Measurements from ENCODE around the gene PKDCC. TPM values are rescaled to one million over a fixed set of nuclear protein-coding genes. Genes with fewer than 3 reads are reported as not detected.
A peak's percentile ranks its signal among the peaks of the same experiment; 100 is the strongest.

PKDCC gene
- total RNA-seq, 1 donor from 2014 or later = 8.5 TPM

- DNase-seq (ENCODE audit: low read depth) = no peak
- TF ChIP-seq CTCF (IDR thresholded peaks at IDR 0.05; ENCODE audit: insufficient read depth, low read length, poor library complexity, severe bottlenecking) = peak; percentile 60
- Histone ChIP-seq H3K4me3 (ENCODE audit: low read depth, low read length) (no peak overlapping the region), H3K27me3 (ENCODE audit: control insufficient read depth, insufficient read depth, low read length) (no peaks in the 10 kb centered on the region), H3K36me3 (ENCODE audit: control insufficient read depth, insufficient read depth, low read length) (no peaks in the 10 kb centered on the region)
Observed at GRCh38 chr2:42086500-42086953, 38.7 kb downstream of the PKDCC start.

- TF ChIP-seq CTCF (IDR thresholded peaks at IDR 0.05; ENCODE audit: insufficient read depth, low read length, poor library complexity, severe bottlenecking) = no peak
- Histone ChIP-seq H3K27me3 (ENCODE audit: control insufficient read depth, insufficient read depth, low read length) (no peaks in the 10 kb centered on the region), H3K36me3 (ENCODE audit: control insufficient read depth, insufficient read depth, low read length) (no peaks in the 10 kb centered on the region), H3K4me3 (ENCODE audit: low read depth, low read length) (no peak overlapping the region)
- DNase-seq (ENCODE audit: low read depth) = no peak
Observed at GRCh38 chr2:42087137-42087856, 39.5 kb downstream of the PKDCC start.

GRCh38 chr2:42087857-42088195 is 40.0 kb downstream of the PKDCC start:
- Histone ChIP-seq H3K36me3 (ENCODE audit: control insufficient read depth, insufficient read depth, low read length) (no peaks in the 10 kb centered on the region), H3K4me3 (ENCODE audit: low read depth, low read length) (no peak overlapping the region), H3K27me3 (ENCODE audit: control insufficient read depth, insufficient read depth, low read length) (no peaks in the 10 kb centered on the region)
- no peak for TF ChIP-seq CTCF (IDR thresholded peaks at IDR 0.05; ENCODE audit: insufficient read depth, low read length, poor library complexity, severe bottlenecking)
- DNase-seq (ENCODE audit: low read depth) = no peak

GRCh38 chr2:42089340-42089925 is 41.6 kb downstream of the PKDCC start:
- DNase-seq (ENCODE audit: low read depth) = no peak
- Histone ChIP-seq H3K36me3 (ENCODE audit: control insufficient read depth, insufficient read depth, low read length) (no peaks in the 10 kb centered on the region), H3K4me3 (ENCODE audit: low read depth, low read length) (no peak overlapping the region), H3K27me3 (ENCODE audit: control insufficient read depth, insufficient read depth, low read length) (no peaks in the 10 kb centered on the region)
- TF ChIP-seq CTCF (IDR thresholded peaks at IDR 0.05; ENCODE audit: insufficient read depth, low read length, poor library complexity, severe bottlenecking) = peak; percentile 63

- H3K36me3 ChIP-seq (ENCODE audit: control insufficient read depth, insufficient read depth, low read length) = no peaks in the 10 kb centered on the region
- no peak overlapping the region for H3K4me3 ChIP-seq (ENCODE audit: low read depth, low read length)
- DNase-seq (ENCODE audit: low read depth) = no peak
- TF ChIP-seq CTCF (IDR thresholded peaks at IDR 0.05; ENCODE audit: insufficient read depth, low read length, poor library complexity, severe bottlenecking) = no peak
- no peaks in the 10 kb centered on the region for H3K27me3 ChIP-seq (ENCODE audit: control insufficient read depth, insufficient read depth, low read length)
Observed at GRCh38 chr2:42090216-42090615, 42.4 kb downstream of the PKDCC start.

- no peaks in the 10 kb centered on the region for H3K27me3 ChIP-seq (ENCODE audit: control insufficient read depth, insufficient read depth, low read length)
- no peaks in the 10 kb centered on the region for H3K36me3 ChIP-seq (ENCODE audit: control insufficient read depth, insufficient read depth, low read length)
- no peak overlapping the region for H3K4me3 ChIP-seq (ENCODE audit: low read depth, low read length)
- TF ChIP-seq CTCF (IDR thresholded peaks at IDR 0.05; ENCODE audit: insufficient read depth, low read length, poor library complexity, severe bottlenecking) = no peak
- DNase-seq (ENCODE audit: low read depth) = no peak
Observed at GRCh38 chr2:42091671-42092070, 43.9 kb downstream of the PKDCC start.
